Left ventricle myocardium inferior (tissue), 1 donor: ENCODE data around the gene ENO2. TPM values are rescaled to one million over a fixed set of nuclear protein-coding genes. Genes with fewer than 3 reads are reported as not detected.

Source experiments
- DNase-seq: peaks from one replicate; pipeline ENCODE4 v3.0.0-alpha.2; 2020
- H3K27ac ChIP-seq: fragments of 200-600 bp; replicated peaks from 2 replicates; pipeline ENCODE4 v1.8.0; 2021
- H3K27me3 ChIP-seq: fragments of 200-600 bp; 2 replicates; pipeline ENCODE4 v1.8.0; 2021; ENCODE audit warnings: low read depth
- H3K36me3 ChIP-seq: fragments of 200-600 bp; 2 replicates; pipeline ENCODE4 v1.8.0; 2021
- H3K4me1 ChIP-seq: fragments of 200-600 bp; 2 replicates; pipeline ENCODE4 v1.8.0; 2021
- H3K4me3 ChIP-seq: fragments of 200-600 bp; 2 replicates; pipeline ENCODE4 v1.8.0; 2021; ENCODE audit warnings: mild to moderate bottlenecking, moderate library complexity
- H3K9me3 ChIP-seq: fragments of 200-600 bp; replicated peaks from 2 replicates; pipeline ENCODE4 v1.8.0; 2021
- CTCF ChIP-seq: fragments of 200-600 bp; IDR thresholded peaks from 2 replicates; pipeline ENCODE4 v1.8.0; 2021; ENCODE audit warnings: antibody characterized with exemption, mild to moderate bottlenecking, borderline replicate concordance
- intact Hi-C: fragments of 100-400 bp; cut with micrococcal nuclease; formaldehyde crosslinking; loops from one replicate; pipeline ENCODE4 v1.11.0; 2022
- microRNA-seq: library from miRNA; unstranded; fragments of <30 nt; microRNA quantifications from one replicate; pipeline ENCODE4 v1.2.0, GENCODE V29; 2020
- total RNA-seq: library from RNA; stranded (reverse); fragmentation: NEBNext Ultra II Directional; extraction: Animal tissue kit (Norgen Biotek cat#: 25700); gene quantifications from one replicate; pipeline ENCODE4 v1.2.1, GENCODE V29; 2021
- donor health status: DM: no; HTN: yes; CAD: no; lungs with severe emphysema.

The ENO2 gene
- total RNA-seq, 1 donor from 2014 or later = 14.8 TPM

GRCh38 chr12:6970096-6970527, 55.7 kb downstream of the ENO2 start:
- H3K4me3 ChIP-seq = peak overlapping the region; percentile 77
- TF ChIP-seq CTCF = no peak
- H3K27me3 ChIP-seq = no peaks in the 10 kb centered on the region
- no peaks in the 10 kb centered on the region for H3K9me3 ChIP-seq
- peaks cover 54% of the 10 kb centered on the region for H3K36me3 ChIP-seq
- H3K4me1 ChIP-seq = peaks cover 52% of the 10 kb centered on the region
- H3K27ac ChIP-seq = peak overlapping the region; percentile 93
- intact Hi-C loops = no loop called here
- DNase-seq = no peak

Small RNAs within 50 kb of the gene (microRNA-seq; reads per million reads assigned to microRNA genes)
- gene MIR141 (10.9 reads per million, percentile 29 among the genes with 10 or more reads in this experiment), gene MIR200C (96.4 reads per million, percentile 56 among the genes with 10 or more reads in this experiment)

Other genes with a start within 250 kb of the ENO2 start
- 26.5 TPM for gene ZNF384, start 225.2 kb upstream of the ENO2 start, total RNA-seq
- gene PIANP, start 213.8 kb upstream of the ENO2 start, total RNA-seq = 0.41 TPM
- gene COPS7A, start 190.5 kb upstream of the ENO2 start, total RNA-seq = 73.2 TPM
- 153 TPM for gene MLF2, start 161.4 kb upstream of the ENO2 start, total RNA-seq
- gene PTMS, start 148.2 kb upstream of the ENO2 start, total RNA-seq = 104 TPM
- gene LAG3, start 142.1 kb upstream of the ENO2 start, total RNA-seq = not detected
- gene CD4, start 125.1 kb upstream of the ENO2 start, total RNA-seq = 7.4 TPM
- 6.5 TPM for gene GPR162, start 92.8 kb upstream of the ENO2 start, total RNA-seq
- gene P3H3, start 86.2 kb upstream of the ENO2 start, total RNA-seq = 17.5 TPM
- gene GNB3, start 73.7 kb upstream of the ENO2 start, total RNA-seq = 7.5 TPM
- gene CDCA3, start 63.3 kb upstream of the ENO2 start, total RNA-seq = 0.55 TPM
- gene USP5, start 62.4 kb upstream of the ENO2 start, total RNA-seq = 73.6 TPM
- gene TPI1, start 47.0 kb upstream of the ENO2 start, total RNA-seq = 753 TPM
- 3.2 TPM for gene SPSB2, start 41.3 kb upstream of the ENO2 start, total RNA-seq
- gene LRRC23, start 9.8 kb upstream of the ENO2 start, total RNA-seq = 11.6 TPM
- 71.4 TPM for gene ATN1, start 13.4 kb downstream of the ENO2 start, total RNA-seq
- gene RNU7-1, start 29.2 kb downstream of the ENO2 start, total RNA-seq = not detected
- gene C12orf57, start 29.4 kb downstream of the ENO2 start, total RNA-seq = 227 TPM
- 6.7 TPM for gene PTPN6, start 36.8 kb downstream of the ENO2 start, total RNA-seq
- 142 TPM for gene PHB2, start 56.1 kb downstream of the ENO2 start, total RNA-seq
- gene EMG1, start 56.3 kb downstream of the ENO2 start, total RNA-seq = 44.3 TPM
- 35.1 TPM for gene LPCAT3, start 103.9 kb downstream of the ENO2 start, total RNA-seq
- gene C1S, start 146.1 kb downstream of the ENO2 start, total RNA-seq = 108 TPM
- 143 TPM for gene C1R, start 177.9 kb downstream of the ENO2 start, total RNA-seq
- gene C1RL, start 194.6 kb downstream of the ENO2 start, total RNA-seq = 8.1 TPM
- 0.47 TPM for gene RBP5, start 214.3 kb downstream of the ENO2 start, total RNA-seq
- gene CLSTN3, start 215.8 kb downstream of the ENO2 start, total RNA-seq = 4.6 TPM